ENCODE data around the gene MAGEF1.

- TF ChIP-seq, protein P1, sequence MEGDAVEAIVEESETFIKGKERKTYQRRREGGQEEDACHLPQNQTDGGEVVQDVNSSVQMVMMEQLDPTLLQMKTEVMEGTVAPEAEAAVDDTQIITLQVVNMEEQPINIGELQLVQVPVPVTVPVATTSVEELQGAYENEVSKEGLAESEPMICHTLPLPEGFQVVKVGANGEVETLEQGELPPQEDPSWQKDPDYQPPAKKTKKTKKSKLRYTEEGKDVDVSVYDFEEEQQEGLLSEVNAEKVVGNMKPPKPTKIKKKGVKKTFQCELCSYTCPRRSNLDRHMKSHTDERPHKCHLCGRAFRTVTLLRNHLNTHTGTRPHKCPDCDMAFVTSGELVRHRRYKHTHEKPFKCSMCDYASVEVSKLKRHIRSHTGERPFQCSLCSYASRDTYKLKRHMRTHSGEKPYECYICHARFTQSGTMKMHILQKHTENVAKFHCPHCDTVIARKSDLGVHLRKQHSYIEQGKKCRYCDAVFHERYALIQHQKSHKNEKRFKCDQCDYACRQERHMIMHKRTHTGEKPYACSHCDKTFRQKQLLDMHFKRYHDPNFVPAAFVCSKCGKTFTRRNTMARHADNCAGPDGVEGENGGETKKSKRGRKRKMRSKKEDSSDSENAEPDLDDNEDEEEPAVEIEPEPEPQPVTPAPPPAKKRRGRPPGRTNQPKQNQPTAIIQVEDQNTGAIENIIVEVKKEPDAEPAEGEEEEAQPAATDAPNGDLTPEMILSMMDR (IDR thresholded peaks at IDR 0.05 in 8 of 11, conservative IDR thresholded peaks at IDR 0.05 in 3 of 11) = no peak
- TF ChIP-seq POLR2AphosphoS5 (IDR thresholded peaks at IDR 0.05) (no peak), POLR2A (IDR thresholded peaks at IDR 0.05) (no peak)
Observed at GRCh38 chr3:184713521-184713920, 1.7 kb upstream of the MAGEF1 start.
